GM18951 (cell line): ENCODE results near the gene FARP1.

ENCODE experiments used
- POLR2A ChIP-seq: IDR thresholded peaks from 4 replicates; pipeline ENCODE4 v1.6.1; 2011; ENCODE audit warnings: mild to moderate bottlenecking; ENCODE audit not compliant: insufficient read length, insufficient read depth; ENCODE audit errors: extremely low read depth
- in situ Hi-C: fragments of 300-500 bp; cut with MboI; formaldehyde crosslinking; loops from one replicate; pipeline ENCODE4 v1.12.0; 2022; ENCODE audit warnings: low sequenced_read_pairs, mixed read lengths, inconsistent platforms; ENCODE audit not compliant: unreplicated experiment

Gene FARP1

GRCh38 chr13:98297051-98297450 is 154.2 kb downstream of the FARP1 start:
- in situ Hi-C loops: no loop called here
- no peak for TF ChIP-seq POLR2A

- in situ Hi-C loops: no loop called here
- no peak for TF ChIP-seq POLR2A
Measured at GRCh38 chr13:98297745-98298144, 154.9 kb downstream of the FARP1 start.

GRCh38 chr13:98298599-98298998 is 155.7 kb downstream of the FARP1 start:
- TF ChIP-seq POLR2A: no peak
- in situ Hi-C loops: no loop called here

GRCh38 chr13:98299235-98299965 is 156.5 kb downstream of the FARP1 start:
- in situ Hi-C loops: no loop called here
- no peak for TF ChIP-seq POLR2A

- in situ Hi-C loops: no loop called here
- no peak for TF ChIP-seq POLR2A
Measured at GRCh38 chr13:98299966-98300350, 157.1 kb downstream of the FARP1 start.

GRCh38 chr13:98300956-98301641 is 158.2 kb downstream of the FARP1 start:
- in situ Hi-C loops: no loop called here
- no peak for TF ChIP-seq POLR2A

- TF ChIP-seq POLR2A: no peak
- in situ Hi-C loops: no loop called here
Measured at GRCh38 chr13:98301721-98302120, 158.8 kb downstream of the FARP1 start.

- TF ChIP-seq POLR2A: no peak
- in situ Hi-C loops: no loop called here
Measured at GRCh38 chr13:98303858-98304257, 161.0 kb downstream of the FARP1 start.

GRCh38 chr13:98305670-98306069 is 162.8 kb downstream of the FARP1 start:
- TF ChIP-seq POLR2A: no peak
- in situ Hi-C loops: no loop called here

DNA sequence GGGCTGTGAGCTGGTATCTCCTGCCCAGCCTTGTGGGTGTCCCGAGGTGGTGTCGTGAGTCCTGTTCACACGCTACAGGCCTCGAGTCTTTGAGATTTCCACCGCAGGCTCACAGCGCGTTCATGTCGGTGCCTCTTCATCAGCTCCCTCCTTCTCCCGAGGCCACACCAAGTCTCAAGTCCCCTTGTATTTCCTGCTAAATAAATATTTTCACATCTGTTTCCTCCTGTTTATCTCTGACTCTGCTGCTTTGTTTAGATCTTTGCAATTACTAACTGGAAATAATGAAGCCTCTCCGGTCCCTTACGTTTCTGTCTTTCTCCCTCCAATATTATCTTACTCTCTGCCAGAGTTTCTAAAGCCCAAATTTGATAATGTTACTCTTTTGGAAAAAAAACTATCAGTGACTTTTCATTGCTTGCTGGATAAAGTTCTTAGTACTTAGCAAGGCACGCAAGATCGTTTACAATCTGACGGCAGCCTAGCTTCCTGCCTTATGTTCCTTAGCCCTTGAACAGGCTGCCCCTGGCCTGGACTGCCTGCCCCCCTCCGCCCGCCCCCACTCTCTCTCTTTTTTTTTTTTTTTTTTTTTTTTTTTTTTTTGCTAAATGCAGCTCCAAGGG is 164.7 kb downstream of the FARP1 start:
- TF ChIP-seq POLR2A: no peak
- in situ Hi-C loops: no loop called here

GRCh38 chr13:98308086-98308911 is 165.4 kb downstream of the FARP1 start:
- no peak for TF ChIP-seq POLR2A
- in situ Hi-C loops: no loop called here

DNA sequence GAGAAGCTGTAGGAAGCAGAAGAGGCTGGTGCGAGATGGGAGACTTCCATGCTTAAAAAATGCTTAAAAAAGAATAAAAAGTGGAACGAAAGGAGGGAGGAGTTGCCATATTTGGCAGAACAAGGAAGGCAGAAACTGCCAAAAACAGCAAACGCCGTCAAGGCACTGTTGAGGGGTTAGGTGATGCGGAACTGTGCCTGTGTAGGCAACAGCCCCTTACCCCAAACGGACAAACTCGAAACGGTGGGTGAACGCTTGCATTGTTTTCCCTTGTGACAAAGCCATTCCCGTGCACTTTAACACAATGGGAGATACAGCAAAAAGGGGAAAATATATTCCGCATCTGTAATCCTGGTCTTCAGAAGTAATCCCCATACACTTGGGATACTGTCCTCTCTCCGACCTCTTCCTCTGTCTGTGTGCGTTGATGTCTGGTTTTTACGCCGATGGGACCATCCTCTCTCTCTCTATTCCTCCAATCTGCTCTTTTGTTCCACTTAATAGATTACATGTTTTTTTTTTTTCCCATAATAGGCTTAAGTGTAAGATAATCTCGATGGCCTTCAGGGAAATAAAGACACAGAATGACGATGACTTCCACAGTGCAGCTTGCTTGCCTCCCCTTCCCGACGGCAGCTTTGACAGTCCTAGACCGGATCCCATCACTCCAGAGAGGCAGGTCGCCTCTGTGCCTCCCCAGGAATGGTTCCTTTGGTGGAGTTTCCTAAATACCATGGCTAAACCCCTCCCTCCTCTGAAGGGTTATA is 166.9 kb downstream of the FARP1 start:
- in situ Hi-C loops: no loop called here
- TF ChIP-seq POLR2A: no peak
